CMK (cell line): ENCODE results near the gene CEP104.
"Not testable (repeated sequence)": the region's sequence is repeated elsewhere in the genome, so short reads cannot be mapped to it uniquely, and the experiment has no call there.

Experiments used
- DNase-seq: peaks from one replicate; pipeline ENCODE4 v3.0.0-alpha.2; 2010; ENCODE audit warnings: low read depth

CEP104 gene

GRCh38 chr1:3825356-3825755, 31.7 kb downstream of the CEP104 start:
- no peak for DNase-seq

- DNase-seq, result no peak
Measured at GRCh38 chr1:3824650-3825049, 32.4 kb downstream of the CEP104 start.

GRCh38 chr1:3822421-3822820, 34.6 kb downstream of the CEP104 start:
- DNase-seq, result no peak

- DNase-seq, result no peak
Measured at GRCh38 chr1:3821908-3822307, 35.1 kb downstream of the CEP104 start.

GRCh38 chr1:3821447-3821846, 35.6 kb downstream of the CEP104 start:
- DNase-seq, result no peak

GRCh38 chr1:3821004-3821403, 36.0 kb downstream of the CEP104 start:
- no peak for DNase-seq

GRCh38 chr1:3820316-3820715, 36.7 kb downstream of the CEP104 start:
- DNase-seq, result no peak

- no peak for DNase-seq
Measured at GRCh38 chr1:3819771-3820200, 37.2 kb downstream of the CEP104 start.

- DNase-seq, result no peak
Measured at GRCh38 chr1:3817821-3818597, 39.0 kb downstream of the CEP104 start.

- DNase-seq, result no peak
Measured at GRCh38 chr1:3817138-3817740, 39.8 kb downstream of the CEP104 start.

- no peak for DNase-seq
Measured at GRCh38 chr1:3816331-3817137, 40.5 kb downstream of the CEP104 start.

GRCh38 chr1:3814771-3815561, 42.0 kb downstream of the CEP104 start:
- no peak for DNase-seq

- no peak for DNase-seq
Measured at GRCh38 chr1:3814065-3814464, 42.9 kb downstream of the CEP104 start.

- no peak for DNase-seq
Measured at GRCh38 chr1:3811595-3811911, 45.5 kb downstream of the CEP104 start.

- DNase-seq, result not testable (repeated sequence)
Measured at GRCh38 chr1:3810149-3810761, 46.8 kb downstream of the CEP104 start.

- DNase-seq, result no peak
Measured at GRCh38 chr1:3809680-3810079, 47.3 kb downstream of the CEP104 start.

- no peak for DNase-seq
Measured at GRCh38 chr1:3807769-3808168, 49.2 kb downstream of the CEP104 start.

- DNase-seq, result no peak
Measured at GRCh38 chr1:3805038-3805437, 52.0 kb downstream of the CEP104 start.

GRCh38 chr1:3804627-3804944, 52.4 kb downstream of the CEP104 start:
- DNase-seq, result not testable (repeated sequence)

- no peak for DNase-seq
Measured at GRCh38 chr1:3803905-3804626, 52.9 kb downstream of the CEP104 start.

GRCh38 chr1:3800795-3801194, 56.2 kb downstream of the CEP104 start:
- not testable (repeated sequence) for DNase-seq
